Muscle of back (tissue), 13 donors: ENCODE measurements around the gene KCNK1. TPM values are rescaled to one million over a fixed set of nuclear protein-coding genes. Genes with fewer than 3 reads are reported as not detected.

Experiments
- DNase-seq, 3 donors: peaks; one replicate each; pipeline versions ENCODE4 v3.0.0 to v3.0.0-alpha.2; 2013
- long read RNA-seq, 9 donors: transcript quantifications; one replicate each; lab custom pipeline, GENCODE V29; 2026
- polyA plus RNA-seq, 10 donors: library from polyadenylated mRNA; unstranded; fragments of 120-200 nt; gene quantifications; one replicate each; pipeline ENCODE4 v1.2.1, GENCODE V29; 2013; ENCODE audit not compliant: insufficient read length in 10 of 10

KCNK1 gene
- polyA plus RNA-seq: 1 to 10 TPM; 1.0 to 4.6 (median 1.9) TPM
- long read RNA-seq, donor 1, partial matches to known transcripts: 0 of 1 reads
- long read RNA-seq, donor 1, other reads (novel, unspliced or antisense): 0 of 1 reads
- long read RNA-seq, donor 2, partial matches to known transcripts: 0 of 1 reads
- long read RNA-seq, donor 2, other reads (novel, unspliced or antisense): 0 of 1 reads
- long read RNA-seq, donor 3: 0 reads
- long read RNA-seq, donor 4, partial matches to known transcripts: 0 of 4 reads
- long read RNA-seq, donor 4, other reads (novel, unspliced or antisense): 0 of 4 reads
- long read RNA-seq, donor 5: 0 reads
- long read RNA-seq, donor 6, transcript KCNK1-202 (3 exons, 2,161 nt): major isoform, 6 of 6 reads
- long read RNA-seq, donor 6, partial matches to known transcripts: 0 of 6 reads
- long read RNA-seq, donor 6, other reads (novel, unspliced or antisense): 0 of 6 reads
- long read RNA-seq, donor 7, partial matches to known transcripts: 0 of 1 reads
- long read RNA-seq, donor 7, other reads (novel, unspliced or antisense): 0 of 1 reads
- long read RNA-seq, donor 8, partial matches to known transcripts: 0 of 3 reads
- long read RNA-seq, donor 8, other reads (novel, unspliced or antisense): 0 of 3 reads
- long read RNA-seq, donor 9: 0 reads

DNA sequence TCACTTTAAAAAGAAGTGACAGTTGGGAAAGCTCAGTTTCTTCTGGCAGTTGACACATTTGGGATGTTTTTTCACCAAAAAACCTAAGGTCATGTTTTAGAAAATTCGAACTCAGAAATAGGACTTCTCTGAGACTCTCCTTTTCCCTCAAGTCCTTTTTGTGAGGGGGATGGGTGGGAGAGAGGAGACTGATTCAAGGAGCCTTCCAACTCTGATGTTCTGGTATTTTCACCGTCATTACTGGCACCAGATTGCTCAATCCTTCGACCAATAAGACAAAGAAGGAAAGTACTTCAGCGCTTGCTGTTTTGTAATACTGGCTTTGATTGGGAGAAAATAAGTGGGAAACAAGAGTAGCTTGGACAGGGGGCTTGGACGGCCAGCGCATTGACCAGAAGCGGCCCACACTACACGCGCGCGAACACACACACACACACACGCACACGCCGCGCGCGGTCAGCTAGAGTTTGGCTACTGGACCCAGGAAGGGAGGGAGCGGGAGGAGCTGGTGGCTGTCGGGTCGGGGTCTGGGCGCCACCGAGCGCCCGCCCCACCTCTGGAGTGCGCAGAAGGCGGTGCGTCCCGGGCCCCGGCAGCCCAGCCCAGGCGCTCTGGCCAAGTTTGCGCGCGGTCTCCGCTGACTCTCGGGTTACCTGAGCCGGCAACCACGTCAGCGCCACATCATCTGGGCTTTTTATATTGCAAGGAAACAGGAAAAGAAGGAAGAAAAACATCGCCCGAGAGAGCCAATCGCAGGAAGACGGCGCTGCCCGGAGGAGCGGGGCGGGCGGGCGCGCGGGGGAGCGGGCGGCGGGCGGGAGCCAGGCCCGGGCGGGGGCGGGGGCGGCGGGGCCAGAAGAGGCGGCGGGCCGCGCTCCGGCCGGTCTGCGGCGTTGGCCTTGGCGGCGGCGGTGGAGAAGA lies at the start of gene KCNK1:
Gene KCNK1, plus strand, starts transcription at position 855 of the 921 bp plus-strand sequence. Its CDS starts 66 bp downstream, at position 921.
- DNase-seq: peak; percentile 66 to 93 (median 85)

DNA sequence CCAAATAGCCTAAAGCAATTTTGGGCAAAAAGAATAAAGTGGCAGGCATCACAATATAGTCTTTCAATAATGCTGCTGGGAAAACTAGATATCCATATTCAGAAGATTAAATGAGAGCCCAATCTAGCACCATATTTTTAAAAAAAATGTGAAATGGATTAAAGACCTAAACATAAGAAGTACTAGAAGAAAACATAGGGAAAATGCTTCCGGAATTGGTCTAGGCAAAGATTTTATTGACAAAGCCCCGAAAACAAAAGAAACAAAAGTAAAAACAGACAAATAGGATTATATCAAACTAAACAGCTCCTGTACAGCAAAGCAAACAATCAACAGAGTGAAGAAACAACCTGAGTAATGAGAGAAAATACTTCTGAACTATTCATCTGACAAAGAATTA lies 48.6 kb upstream of the KCNK1 start:
- DNase-seq: no peak

DNA sequence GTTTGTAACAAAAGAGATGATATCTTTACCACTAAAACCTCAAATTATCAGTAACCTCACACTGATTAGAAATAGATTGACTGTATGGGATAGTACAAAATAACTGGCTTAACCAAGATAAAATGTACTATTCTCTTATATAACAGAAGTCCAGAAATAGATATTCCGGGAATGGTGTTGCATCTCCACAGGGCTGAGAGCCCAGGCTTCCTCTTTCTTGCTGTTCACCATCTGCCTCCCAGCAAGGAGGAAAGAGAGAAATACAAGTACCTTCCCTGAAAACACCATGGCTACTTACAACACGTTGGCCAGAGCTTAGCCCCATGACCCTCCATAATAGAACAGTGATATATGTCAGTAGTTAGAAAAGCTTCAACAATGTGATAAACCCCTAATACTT lies 47.0 kb upstream of the KCNK1 start:
- no peak for DNase-seq

GRCh38 chr1:233569636-233570035 lies 44.3 kb upstream of the KCNK1 start:
- DNase-seq: peak; percentile 9 to 31 (median 27)

DNA sequence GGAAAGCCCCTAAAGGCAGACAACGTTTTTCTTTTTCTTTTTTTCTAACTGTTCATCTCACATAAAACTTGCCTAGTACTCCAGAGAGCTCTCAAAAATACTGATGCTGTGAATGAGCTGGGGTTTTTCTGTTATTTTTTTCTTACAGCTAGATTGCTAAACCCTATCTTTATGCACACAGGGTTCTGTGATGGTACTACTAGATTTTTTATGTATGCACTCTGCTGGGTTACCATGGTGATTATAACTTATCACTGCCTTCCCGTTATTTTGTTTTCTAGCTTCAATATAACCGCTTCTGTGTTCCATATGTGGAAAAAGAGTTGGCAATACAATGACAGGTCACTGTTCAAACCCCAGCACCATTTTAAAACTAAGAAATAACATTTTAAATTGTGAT lies 43.7 kb upstream of the KCNK1 start:
- DNase-seq: peak in 1 of 3 donors; percentile 1

DNA sequence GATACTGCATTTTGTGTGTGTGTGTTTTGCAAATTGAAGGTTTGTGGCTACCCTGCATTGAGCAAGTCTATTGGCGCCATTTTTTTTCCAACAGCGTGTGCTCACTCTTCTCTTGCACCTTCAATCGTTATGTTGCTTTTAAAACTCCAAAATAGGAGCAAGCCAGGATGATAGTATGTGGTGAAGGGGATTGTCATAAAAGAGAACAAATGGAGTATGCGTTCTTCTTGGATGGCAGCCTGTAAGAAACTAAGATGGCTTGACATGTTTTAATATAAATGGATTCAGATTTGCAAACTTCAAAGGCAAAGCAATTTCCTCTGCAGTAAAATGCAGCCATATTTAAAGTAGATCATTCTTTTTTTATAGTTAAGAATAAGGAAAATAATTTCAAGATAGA lies 43.2 kb upstream of the KCNK1 start:
- no peak for DNase-seq

DNA sequence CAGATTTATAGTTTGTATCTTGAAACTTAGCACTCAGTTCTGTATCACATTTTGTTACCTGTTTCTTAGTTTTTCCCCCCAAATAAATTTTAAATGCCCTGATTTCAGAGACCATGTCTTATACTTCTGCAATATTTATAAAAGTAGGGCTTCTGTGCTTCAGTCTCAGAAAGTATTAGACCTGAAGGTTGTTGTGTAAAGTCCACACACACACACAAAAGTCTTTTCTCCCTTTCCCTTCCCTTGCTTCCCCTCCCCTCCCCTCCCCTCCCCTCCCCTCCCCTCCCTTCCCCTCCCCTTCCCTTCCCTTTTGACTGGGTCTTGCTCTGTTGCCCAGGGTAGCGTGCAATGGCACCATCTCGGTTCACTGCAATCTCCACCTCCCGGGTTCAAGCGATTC lies 41.0 kb upstream of the KCNK1 start:
- no peak for DNase-seq

GRCh38 chr1:233575450-233575849 lies 38.5 kb upstream of the KCNK1 start:
- no peak for DNase-seq

GRCh38 chr1:233582439-233582838 lies 31.5 kb upstream of the KCNK1 start:
- DNase-seq: no peak

DNA sequence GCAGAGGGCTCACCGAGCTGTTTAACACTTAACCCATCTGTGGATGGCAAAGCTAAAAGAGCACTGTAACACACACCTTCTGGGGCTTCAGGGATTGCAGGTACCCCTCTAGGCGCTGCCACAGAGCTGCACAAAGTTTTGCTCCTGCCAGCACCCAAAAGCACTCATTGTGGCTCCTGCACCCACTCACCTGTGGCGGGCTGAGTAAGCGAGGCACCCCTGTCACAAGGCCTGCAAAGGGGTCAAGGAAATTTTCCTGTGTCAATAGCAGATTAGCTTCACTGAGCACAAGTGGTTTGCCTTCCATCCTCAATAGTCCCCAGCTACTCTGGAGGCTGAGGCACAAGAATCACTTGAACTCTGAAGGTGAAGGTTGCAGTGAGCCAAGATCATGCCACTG lies 29.5 kb upstream of the KCNK1 start:
- DNase-seq: no peak

DNA sequence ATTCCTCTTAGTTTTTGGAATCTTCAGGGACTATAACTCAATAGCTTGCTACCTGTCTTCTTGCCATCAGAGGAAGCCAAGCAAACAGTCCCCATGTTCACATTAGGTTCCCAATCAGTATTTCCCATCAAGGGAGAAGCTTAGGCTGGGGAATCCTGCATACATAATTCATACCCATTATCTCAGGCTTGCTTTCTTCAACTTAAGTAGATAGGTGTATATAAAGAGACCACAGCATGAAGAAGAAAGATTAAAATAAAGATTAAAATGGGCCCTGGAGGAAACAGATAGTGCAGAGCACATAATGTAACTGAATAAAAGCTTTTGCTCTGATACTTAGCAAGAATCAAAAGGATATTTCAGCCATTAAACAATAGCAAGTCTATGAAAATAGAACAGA lies 29.0 kb upstream of the KCNK1 start:
- no peak for DNase-seq

- DNase-seq: no peak
Measured at GRCh38 chr1:233586301-233586700, 27.6 kb upstream of the KCNK1 start.

- no peak for DNase-seq
Measured at GRCh38 chr1:233587196-233587595, 26.7 kb upstream of the KCNK1 start.

GRCh38 chr1:233587958-233588799 lies 25.7 kb upstream of the KCNK1 start:
- no peak for DNase-seq

DNA sequence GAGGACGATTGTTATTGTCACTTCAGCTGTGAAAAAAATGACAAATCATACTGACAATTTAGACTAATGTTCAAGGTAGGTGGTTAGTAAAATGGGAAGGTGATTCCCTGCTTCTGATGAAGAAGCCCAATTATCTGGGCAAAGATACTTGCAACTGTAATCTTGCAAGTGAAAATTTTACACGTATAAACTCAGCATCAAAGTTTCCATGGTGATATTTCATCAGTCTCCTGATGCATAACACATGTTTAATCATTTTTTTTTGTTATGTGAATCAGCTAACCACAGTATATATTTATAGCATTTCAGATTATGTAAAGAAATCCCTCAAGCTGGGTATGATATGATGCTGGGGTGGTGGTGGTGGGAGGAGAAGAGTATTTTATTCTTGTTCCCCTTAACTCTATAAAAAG lies 16.4 kb upstream of the KCNK1 start:
- peak in 2 of 3 donors; percentile 22 to 42 for DNase-seq

DNA sequence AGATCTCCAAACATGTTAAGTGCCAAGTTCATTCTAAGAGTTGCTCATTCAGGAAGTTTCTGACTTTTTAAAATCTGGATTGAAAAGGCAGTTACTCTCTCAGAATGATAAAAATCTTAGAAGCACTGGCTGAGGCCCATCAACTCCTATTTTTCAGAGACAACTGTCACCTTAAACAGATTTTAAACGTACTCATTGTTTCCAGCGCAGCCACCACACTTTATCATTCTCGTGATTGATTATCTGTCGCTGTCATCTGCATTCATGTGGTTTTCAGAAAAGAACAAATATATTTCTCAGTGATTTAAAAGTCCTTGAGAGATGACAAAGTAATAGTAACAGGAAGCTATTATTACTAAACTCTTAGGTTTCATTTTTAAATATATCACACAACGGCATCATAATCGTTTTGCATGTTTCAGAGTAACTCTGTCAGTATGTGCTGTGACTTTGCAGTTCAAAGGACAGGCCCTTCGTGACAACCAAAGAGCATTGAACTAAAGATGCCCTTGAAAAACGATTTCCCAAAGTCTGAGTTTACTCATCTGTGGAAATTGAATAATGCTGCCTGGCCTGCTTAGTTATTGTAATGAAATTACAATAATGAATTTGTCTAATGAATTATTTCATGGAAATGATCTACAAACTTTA lies 14.9 kb upstream of the KCNK1 start:
- DNase-seq: peak in 2 of 3 donors; percentile 25 to 40

GRCh38 chr1:233599542-233600073 lies 14.3 kb upstream of the KCNK1 start:
- no peak for DNase-seq

GRCh38 chr1:233600488-233600887 lies 13.4 kb upstream of the KCNK1 start:
- DNase-seq: no peak

DNA sequence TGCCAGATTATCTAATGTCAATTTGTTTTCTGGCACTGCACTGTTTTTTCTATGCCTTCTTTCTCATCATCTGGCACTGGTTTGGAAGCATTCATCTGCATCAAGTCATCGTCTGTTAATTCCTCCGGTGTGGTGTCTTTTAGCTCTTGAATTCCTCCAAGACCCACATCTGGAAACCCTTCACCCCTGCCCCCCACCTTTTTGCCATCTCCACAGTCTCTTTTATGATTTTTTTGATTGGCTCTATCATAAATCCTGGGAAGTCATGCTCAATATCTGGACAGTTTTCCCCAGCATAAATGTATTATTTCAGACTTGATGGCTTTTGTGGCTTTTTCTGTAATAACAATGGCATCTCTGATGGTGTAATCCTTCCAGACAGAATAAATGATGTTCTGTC lies 10.4 kb upstream of the KCNK1 start:
- peak in 1 of 3 donors; percentile 15 for DNase-seq

- DNase-seq: no peak
Measured at GRCh38 chr1:233605205-233605604, 8.7 kb upstream of the KCNK1 start.
